GM04504 (cell line): ENCODE measurements around the gene KIZ.
"Not testable (repeated sequence)": the region's sequence is repeated elsewhere in the genome, so short reads cannot be mapped to it uniquely, and the experiment has no call there.

Experiments used
- DNase-seq: peaks from one replicate; pipeline ENCODE4 v3.0.0-alpha.2; 2012; ENCODE audit warnings: low read depth

The KIZ gene

DNA sequence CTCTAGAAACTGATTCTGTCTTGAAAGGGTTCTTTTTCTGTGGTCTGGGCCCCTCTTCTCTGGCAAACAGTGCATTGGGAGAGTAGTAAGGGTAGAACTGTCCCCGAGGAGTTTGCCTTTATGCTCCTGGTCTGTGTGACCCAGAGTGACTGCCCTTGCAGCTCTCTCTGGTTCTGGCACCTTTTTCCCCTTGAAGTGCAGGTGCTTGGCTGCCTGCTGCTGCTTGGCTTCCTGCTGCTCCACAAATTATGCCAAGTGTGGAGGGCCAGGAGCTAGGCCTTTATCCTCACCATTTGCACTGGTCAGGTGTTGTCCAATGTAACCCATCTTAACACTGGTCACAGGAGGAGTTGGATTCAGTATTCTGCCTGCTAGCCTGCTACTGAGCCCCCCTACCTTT is 11.2 kb downstream of the KIZ start:
- no peak for DNase-seq

DNA sequence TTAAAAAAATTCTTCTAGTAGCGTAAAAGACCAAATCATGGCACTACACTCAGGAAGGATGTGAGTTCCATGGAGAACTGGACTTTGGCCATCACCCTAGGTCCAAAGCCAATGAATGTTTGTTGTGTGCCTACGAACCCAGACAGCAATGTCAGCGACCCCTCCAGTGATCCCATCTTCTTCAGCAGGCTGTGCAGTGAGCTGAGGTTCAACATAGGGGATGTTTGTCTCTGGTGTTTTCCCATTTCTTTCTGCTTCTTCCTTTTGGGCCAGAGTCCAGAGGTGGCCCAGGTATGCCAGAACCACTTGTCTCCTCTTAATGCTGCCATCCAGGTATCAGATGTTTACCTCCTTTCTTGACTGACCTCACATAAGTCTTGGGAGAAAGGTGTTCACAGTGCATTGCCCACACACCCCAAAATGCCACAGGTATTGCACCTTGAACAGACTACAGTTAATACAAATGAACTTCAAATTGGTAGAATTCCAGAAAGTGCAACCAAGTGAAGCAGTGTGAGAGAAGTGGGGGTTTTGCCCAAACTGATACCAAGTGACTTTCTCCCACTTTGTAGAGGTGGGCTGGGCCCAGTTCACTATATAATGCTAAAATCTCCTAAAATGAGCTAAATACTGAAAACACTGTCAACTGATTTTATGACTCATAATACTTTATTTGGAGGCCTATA is 14.1 kb downstream of the KIZ start:
- DNase-seq: no peak

DNA sequence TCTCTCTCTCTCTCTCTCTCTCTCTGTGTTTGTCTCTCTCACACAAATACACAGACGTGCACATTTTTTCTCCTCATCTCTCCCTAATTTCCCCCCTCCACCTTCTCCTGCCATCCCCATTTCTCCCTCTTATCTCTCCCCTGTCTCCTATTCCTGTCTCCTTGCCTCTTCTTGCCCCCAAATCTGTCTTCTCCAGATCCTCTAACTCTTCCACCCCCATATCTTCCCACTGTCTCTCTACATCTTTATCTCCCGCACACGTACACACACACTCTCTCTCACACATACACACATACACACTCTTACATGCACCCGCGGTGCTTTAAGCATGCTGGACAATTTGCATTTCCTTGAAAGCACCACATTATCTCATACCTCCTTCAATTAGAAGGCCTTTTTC is 15.9 kb downstream of the KIZ start:
- no peak for DNase-seq

DNA sequence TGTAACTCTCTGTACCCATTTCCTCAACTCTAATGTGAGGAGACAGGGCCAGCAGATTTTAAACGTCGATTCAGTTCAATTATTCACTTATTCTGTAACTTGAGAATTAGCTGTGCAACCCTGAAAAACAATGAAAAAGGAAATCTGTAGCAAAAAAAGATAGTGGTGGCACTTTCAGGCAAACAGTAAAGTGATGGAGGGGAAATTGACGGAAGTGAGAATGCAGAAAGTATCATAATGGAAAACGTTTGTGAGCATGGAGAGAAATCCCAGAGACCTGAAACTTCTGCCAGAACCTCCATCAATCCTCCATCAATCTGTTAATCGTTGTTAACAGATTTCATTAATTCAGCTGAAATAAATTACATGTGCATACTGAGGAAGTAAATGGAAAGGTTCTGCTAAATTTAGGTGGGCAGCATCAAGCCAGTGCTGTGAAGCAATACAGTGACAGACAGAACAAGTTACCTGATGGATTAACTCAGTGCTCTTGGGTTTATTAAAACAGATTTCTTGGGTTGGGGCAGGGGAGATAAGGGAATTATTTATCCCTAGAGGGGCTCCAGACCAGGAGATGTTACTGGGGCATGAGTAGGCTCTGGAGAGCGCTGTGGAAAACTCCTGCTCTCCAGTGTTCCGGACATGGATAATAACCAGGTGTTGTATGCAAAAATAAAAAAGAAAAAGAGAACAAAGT is 17.5 kb downstream of the KIZ start:
- no peak for DNase-seq

DNA sequence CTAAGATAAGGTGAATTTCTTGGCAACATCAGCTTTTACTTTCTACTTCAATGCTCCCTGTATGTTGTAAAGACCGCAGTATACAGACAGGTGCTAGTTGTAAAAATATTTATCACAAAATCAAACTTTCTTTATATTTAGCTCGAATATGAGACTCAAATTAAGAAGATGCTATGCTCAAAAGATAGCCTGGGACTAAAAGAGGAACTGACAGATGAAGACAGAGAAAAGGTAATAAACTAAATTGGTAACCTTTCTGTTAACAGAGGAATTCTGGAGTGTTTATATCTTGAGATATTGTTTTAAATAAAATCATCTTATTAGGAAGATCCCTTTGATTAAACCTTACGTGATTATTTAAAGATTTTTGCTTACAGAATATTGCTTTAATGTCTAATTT is 19.5 kb downstream of the KIZ start:
- no peak for DNase-seq

DNA sequence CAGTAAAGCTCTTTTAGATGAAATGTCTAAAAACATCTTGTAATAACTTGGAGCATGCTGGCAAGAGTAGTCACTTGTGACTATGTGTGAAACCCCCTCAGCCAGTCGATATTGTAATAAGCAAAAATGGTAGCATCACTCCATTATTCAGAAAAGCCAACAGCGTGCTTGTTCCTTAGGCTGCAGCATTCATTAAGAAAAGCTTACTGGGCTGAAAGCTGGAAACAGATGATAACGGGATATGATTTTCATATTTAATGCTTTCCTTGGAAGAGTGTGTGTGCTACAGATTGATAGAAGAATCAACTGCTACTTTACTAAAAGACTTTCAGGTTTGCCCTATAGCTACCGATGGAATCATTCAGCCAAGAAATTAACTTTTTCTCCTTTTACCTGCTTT is 20.3 kb downstream of the KIZ start:
- no peak for DNase-seq

DNA sequence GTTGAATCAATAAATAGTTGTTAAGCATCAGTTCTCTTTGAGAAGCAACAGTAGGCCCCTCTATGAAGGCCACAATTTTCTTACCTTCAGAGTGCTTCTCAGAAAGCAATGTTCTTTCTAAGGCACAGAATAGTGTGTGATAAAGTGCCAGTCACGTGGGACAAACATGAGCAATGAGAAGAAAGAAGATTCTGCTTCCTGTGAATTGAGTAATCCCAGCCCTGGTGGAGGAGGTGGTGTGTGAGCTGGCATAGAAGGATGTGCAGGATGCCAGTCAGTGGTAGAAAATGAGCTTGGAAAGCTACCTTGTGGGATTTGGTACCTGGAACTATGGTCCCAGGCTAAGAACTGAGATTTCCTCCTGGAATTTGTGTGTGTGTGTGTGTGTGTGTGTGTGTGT is 21.7 kb downstream of the KIZ start:
- DNase-seq: no peak

DNA sequence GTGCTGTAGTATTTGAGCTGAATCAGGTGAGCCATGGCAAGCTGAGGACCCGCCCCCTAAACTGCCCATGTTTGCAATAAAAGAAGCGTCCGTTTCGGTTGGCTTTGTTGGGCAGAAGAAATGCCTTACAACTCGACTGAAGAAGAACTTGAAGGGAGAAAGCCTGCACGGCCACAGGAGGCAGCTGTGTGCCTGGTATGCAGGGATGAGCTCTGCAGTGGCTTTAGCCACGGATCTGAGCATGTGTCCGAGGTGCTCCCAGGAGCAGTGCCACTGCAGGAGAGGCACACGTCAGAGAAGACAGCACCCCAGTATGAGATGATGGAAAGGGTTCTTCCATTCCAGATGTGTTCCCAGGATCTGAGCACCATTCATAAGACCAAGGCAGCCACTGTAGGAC is 23.5 kb downstream of the KIZ start:
- no peak for DNase-seq

DNA sequence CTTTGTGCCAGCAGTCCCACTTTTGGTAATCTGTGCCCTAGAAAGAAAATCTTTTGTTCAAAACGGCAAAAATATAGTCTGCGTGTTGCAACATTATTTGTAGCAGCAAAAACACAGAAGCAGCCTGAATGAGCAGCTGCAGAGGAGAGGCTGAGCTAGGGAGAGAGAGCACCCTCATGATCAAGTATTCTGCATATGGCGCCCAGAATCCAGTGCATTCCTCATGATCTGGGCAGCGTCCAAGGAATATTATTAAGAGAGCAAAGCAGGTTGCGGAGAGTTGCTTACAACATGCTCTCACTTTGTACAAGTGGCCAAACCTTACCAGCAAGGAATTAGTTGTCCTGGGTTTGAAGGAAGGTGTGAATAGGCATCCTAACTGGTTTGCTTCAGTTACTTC is 25.9 kb downstream of the KIZ start:
- no peak for DNase-seq

DNA sequence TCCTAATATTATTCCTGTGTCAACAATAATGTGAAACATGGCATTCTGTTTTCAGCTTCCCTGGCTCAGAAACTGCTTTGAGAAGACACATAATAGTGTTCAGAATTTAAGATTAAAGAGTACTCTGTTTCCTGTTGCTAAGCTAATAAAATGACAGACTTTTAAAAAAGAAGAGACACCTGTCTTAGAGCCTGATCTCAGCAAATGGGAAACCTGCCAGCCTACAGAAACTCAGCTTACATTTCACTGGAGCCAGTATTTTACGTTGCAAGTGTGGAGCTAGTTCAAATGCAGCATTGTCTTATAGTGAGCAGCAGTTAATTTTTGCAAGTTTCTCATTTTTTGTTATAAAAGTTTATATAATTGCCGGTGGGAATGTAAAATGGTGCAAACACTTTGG is 28.8 kb downstream of the KIZ start:
- no peak for DNase-seq

DNA sequence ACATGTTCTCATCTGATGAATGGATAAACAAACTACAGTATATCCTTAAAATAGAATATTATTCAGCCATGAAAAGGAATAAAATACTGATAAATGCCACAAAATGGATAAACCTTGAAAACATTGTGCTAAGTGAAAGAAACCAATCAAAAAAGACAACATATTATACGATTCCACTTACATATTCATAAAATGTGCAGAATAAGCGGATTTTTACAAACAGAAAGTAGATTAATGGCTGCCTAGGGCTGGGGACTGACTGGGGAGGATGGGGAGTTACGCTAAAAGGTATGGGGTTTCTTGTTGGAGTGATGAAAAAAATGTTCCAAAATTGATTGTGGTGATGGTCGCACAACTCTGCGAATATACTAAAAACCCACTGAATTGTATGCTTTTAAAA is 29.4 kb downstream of the KIZ start:
- DNase-seq: no peak

DNA sequence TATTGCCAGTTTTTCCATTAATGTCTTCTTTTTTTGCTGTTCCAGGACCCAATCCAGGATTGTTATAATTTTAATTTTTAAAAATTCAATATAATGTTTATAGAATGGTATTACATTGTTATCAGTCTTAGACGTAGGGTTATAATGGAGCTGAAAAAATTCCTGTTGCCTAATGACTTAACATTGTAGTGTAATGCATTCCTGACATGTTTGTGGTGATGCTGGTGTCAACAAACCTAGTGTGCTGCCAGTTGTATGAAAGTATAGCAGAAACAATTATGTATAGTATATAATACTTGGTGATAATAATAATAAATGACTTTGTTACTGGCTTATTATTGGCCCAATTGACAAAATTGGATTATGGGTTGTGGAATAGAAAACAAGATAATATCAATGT is 30.4 kb downstream of the KIZ start:
- DNase-seq: no peak

DNA sequence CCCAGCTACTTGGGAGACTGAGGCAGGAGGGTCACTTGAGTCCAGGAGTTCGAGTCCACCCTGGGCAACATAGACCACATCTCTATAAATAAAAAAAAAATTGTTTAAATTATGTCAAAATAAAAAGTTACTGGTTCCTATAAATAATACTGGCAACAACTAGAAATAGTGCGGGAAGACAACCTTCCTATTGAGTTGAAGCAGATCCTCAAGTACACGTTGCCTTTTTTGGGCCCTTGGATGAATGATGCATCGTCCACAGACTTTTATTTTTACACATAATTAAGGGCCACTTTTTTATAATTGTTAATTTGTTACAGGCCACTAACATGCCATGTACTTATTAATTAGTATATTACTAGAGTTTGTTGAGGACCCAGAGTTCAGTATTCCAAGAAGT is 31.1 kb downstream of the KIZ start:
- no peak for DNase-seq

DNA sequence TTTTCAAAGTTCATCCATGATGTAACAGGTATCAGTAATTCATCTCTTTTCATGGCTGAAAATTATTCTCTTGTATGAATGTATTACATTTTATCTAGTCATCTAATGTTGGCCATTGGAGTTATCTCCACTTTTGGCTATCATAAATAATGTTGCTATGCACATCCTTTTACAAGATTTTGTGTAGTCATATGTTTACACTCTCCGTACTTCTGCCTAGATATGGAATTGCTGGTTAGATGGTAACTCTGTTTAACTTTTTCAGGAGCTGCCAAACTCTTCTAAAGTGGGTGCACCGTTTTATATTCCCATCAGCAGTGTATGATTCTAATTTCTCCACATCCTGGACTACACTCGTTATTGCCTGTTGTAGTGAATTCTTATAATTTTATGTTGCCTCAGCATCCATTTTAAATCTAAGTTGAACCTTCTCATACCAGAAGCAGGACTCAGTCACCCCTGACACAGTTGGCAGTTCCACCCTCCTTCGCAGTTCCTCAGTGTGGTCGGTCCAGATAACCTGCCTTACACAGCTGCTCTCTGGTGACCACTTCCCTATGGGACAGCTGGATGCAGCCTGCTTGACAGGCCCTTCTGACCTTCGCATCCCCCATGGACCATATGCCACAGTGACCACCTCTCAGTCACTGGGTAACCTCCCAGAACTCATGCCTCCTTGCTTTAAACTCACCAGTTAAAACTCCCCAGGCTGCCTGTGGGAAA is 33.9 kb downstream of the KIZ start:
- DNase-seq: no peak

DNA sequence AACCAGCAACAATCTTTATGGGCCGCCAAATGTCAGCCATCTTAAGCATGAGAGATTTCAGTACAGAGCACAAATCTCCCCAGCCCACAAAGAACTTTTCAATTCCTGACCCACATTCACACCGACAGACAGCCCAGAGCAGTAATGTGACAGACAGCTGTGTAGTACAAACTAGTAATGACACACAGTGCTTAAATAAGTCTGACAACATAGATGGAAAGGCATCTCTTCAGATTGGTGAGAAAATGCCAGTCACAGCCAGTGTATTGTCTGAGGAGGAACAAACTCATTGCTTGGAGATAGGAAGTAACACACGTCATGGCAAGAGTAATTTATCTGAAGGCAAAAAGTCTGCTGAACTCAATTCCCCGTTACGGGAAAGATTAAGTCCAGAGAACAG is 36.0 kb downstream of the KIZ start:
- DNase-seq: no peak

DNA sequence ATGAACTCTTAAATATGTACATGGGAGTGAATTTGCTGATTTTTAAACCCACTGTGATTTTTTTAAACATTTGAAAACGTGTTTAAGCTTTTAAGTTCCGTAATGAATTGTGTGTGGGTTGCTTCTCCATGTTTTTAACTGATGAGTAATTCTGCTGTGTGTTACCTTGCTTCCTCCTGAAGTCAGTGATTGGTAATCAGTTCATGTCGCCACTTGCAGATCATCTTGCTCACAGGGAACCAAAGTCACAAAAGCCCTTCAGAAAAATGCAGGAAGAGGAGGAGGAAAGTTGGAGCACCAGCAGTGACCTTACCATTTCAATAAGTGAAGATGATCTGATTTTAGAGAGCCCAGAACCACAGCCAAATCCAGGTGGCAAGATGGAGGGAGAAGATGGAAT is 36.7 kb downstream of the KIZ start:
- DNase-seq: no peak

DNA sequence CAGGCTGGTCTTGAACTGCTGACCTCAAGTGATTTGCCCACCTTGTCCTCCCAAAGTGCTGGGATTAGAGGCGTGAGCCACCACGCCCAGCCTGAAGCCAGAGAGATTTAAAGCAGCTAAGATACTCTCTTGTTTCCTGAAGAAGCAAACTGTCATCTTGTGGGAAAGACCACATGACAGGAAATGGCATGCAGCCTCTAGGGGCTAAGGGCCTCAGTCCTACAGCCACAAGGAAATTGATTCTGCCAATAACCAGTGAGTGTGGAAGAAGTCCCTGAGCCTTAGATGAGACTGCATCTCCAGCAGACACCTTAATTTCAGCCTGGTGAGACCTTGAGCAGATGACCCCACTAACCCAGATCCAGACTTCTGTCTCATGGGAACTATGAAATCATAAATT is 40.9 kb downstream of the KIZ start:
- DNase-seq: no peak

DNA sequence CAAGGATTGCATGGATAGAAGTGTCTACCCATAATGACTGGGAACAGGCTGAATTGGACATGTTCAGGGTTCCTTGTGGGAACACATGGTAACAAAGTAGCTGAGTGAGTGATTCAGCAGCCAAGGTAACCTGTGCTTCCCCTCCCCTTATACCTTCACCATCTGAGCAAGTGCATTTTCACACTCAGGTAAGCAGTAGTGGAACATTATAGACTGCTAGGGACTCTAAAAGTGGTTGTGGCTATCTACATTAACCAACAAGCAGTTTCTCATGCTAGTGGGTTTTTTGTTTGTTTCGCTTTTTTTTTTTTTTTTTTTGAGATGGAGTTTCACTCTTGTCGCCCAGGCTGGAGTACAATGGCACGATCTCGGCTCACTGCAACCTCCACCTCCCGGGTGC is 41.4 kb downstream of the KIZ start:
- DNase-seq: no peak

DNA sequence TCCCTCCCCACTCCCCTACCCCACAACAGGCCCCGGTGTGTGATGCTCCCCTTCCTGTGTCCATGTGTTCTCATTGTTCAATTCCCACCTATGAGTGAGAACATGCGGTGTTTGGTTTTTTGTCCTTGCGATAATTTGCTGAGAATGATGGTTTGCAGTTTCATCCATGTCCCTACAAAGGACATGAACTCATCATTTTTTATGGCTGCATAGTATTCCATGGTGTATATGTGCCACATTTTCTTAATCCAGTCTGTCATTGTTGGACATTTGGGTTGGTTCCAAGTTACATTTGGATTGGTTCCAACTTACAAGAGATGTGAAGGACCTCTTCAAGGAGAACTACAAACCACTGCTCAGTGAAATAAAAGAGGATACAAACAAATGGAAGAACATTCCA is 42.2 kb downstream of the KIZ start:
- not testable (repeated sequence) for DNase-seq

DNA sequence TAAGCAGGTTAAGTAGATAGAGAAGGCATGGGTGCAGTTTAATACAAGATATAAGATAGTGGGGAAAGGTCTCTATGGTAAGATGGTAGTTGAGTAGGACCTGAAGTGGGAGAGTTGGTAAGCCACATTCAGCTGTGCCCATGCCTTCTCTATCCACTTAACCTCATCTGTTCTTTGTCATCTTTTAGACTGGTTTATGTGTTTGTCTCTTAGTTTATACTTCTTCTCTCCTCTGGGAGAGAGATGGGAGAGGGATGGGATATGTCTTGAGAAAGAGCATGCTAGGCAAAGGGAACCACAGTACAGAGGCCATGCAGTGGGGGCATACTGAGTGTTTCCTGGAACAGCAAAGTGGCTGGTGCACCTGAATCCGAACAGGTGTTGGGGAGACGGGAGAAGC is 46.7 kb downstream of the KIZ start:
- DNase-seq: no peak

DNA sequence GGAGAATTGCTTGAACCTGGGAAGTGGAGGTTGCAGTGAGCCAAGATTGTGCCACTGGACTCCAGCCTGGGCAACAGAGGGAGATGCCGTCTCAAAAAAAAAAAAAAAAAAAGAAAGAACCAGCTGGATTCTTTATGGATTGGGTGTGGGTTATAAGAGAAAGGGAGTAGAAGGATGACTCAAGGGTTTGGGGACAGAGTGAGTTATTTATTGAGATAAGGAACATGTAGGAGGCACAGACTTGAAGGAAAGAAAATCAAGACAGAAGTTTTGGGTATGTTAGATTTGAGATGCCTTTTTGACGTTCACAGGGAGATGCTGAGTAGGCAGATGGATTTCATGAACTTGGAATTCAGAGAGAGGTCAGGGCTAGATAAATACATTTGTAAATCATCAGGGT is 47.6 kb downstream of the KIZ start:
- DNase-seq: no peak

DNA sequence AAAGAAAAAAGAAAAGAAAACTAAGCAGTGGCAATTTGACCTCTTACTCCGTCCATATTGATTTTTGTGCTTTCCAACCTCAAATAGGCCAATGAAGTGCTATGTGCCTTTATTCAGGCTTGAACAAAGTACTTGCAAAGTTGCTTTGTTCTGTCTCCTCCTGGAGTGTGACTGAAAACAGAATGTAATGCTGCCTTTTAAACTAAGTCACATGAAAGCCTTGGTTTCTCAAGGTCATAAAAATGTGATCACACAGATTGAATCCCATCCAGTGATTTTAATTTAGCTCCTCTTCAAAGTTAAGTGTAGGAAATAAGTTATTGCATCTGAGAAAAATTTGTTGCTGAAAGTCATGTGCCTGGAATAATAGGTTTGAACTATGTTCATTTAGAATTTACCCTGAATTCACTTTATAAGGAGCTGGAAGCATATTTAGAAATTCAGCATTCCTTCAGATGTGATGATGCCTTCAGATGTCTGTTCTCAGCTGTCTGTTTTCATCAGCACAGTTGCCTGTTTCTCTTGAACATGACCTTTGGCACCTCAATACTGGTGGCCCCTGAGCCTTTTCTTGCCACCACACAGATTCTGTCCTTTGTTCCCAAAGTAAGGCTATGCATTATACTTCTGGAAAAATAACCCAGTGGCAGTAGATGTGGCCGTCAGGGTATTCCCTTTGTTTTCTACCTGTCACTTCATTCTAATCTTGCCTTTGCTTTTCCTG is 48.8 kb downstream of the KIZ start:
- DNase-seq: peak; percentile 44

DNA sequence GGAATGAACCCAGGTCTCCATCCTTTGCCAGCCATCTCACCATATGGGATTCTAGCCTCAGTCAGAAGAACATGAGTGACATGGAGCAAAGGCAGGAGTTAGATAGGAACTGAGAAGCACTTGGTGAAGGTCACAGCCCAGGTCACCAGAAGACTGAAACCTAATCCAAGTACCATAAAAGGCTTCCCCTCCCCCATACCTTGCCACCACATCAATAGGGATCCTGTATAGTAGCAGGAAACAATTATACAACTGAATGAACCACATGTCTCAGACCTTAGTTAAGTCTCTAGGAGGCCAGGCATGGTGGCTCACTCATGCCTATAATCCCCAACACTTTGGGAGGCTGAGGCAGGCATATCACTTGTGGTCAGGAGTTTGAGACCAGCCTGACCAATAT is 49.6 kb downstream of the KIZ start:
- no peak for DNase-seq
